ENCODE measurements around the gene CHPF.

The CHPF gene

DNA sequence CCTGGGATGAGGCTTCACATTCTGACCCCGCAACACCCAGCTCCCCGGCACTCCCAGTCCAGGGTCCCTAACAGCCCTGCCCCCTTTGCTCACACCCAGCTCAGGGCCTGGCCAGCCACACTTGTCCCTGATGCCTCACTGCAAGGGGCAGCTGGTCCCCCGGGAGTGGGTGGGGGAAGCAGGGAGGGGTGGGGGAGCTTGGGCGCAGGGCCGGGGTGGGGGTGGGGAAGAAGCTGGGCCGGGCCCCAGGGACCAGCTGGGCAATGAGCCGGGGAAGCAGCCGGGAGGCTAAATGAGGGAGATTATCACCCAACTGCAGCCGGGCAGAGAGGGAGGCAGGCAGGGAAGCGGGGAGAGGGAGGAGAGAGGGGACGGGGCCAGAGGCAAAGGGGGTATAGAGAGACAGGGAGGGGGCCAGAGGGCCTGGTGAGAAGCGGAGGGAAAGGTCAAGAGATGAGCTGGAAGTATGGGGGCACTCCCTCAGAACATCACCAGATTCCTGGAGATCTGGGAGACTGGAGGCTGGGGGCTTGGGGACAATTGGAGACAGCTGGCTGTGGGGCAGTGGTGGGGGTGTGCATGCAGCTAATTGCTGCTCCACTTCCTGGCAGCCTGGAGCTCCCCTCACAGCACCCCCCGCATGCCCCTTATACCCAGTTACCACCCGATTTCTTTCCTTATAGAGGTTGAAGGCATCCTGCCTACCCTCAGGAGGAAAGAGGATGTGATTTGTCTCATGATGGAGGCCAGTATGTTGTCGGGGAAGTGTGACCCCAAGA is 31.9 kb downstream of the CHPF start:
- TF ChIP-seq, protein P1, sequence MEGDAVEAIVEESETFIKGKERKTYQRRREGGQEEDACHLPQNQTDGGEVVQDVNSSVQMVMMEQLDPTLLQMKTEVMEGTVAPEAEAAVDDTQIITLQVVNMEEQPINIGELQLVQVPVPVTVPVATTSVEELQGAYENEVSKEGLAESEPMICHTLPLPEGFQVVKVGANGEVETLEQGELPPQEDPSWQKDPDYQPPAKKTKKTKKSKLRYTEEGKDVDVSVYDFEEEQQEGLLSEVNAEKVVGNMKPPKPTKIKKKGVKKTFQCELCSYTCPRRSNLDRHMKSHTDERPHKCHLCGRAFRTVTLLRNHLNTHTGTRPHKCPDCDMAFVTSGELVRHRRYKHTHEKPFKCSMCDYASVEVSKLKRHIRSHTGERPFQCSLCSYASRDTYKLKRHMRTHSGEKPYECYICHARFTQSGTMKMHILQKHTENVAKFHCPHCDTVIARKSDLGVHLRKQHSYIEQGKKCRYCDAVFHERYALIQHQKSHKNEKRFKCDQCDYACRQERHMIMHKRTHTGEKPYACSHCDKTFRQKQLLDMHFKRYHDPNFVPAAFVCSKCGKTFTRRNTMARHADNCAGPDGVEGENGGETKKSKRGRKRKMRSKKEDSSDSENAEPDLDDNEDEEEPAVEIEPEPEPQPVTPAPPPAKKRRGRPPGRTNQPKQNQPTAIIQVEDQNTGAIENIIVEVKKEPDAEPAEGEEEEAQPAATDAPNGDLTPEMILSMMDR (IDR thresholded peaks at IDR 0.05; ENCODE audit: unreplicated experiment in 3 of 3), result no peak
- Mint-ChIP-seq H3K27me3 (ENCODE audit: low read depth) (peaks cover 72% of the 10 kb centered on the region), H3K9me3 (no peaks in the 10 kb centered on the region), H3K4me1 (peaks cover 60% of the 10 kb centered on the region), H3K36me3 (ENCODE audit: low read depth) (peaks cover under 1% of the 10 kb centered on the region), H3K27ac (peak overlapping the region; percentile 53 to 65 (median 63)), H3K4me3 (peak overlapping the region; percentile 19 to 45 (median 43))

- H3K9me3 Mint-ChIP-seq, result no peaks in the 10 kb centered on the region
- H3K4me3 Mint-ChIP-seq, result peak overlapping the region; percentile 72 to 76 (median 74)
- H3K4me1 Mint-ChIP-seq, result peaks cover 49% of the 10 kb centered on the region
- peak overlapping the region; percentile 85 to 94 (median 89) for H3K27ac Mint-ChIP-seq
- TF ChIP-seq, protein P1 (IDR thresholded peaks at IDR 0.05; ENCODE audit: unreplicated experiment in 3 of 3), result no peak
- H3K36me3 Mint-ChIP-seq (ENCODE audit: low read depth), result peaks cover 4% of the 10 kb centered on the region
- H3K27me3 Mint-ChIP-seq (ENCODE audit: low read depth), result peaks cover 61% of the 10 kb centered on the region
These were observed 33.0 kb downstream of the CHPF start for GRCh38 chr2:219510512-219511135.

GRCh38 chr2:219509780-219510511 is 33.7 kb downstream of the CHPF start:
- Mint-ChIP-seq H3K27me3 (ENCODE audit: low read depth) (peaks cover 54% of the 10 kb centered on the region), H3K4me1 (peaks cover 47% of the 10 kb centered on the region), H3K9me3 (no peaks in the 10 kb centered on the region), H3K27ac (peak overlapping the region; percentile 85 to 94 (median 89)), H3K4me3 (peak overlapping the region; percentile 72 to 76 (median 74)), H3K36me3 (ENCODE audit: low read depth) (peaks cover 4% of the 10 kb centered on the region)
- TF ChIP-seq, protein P1 (IDR thresholded peaks at IDR 0.05; ENCODE audit: unreplicated experiment in 3 of 3), result peak; percentile 53 to 63 (median 60)

DNA sequence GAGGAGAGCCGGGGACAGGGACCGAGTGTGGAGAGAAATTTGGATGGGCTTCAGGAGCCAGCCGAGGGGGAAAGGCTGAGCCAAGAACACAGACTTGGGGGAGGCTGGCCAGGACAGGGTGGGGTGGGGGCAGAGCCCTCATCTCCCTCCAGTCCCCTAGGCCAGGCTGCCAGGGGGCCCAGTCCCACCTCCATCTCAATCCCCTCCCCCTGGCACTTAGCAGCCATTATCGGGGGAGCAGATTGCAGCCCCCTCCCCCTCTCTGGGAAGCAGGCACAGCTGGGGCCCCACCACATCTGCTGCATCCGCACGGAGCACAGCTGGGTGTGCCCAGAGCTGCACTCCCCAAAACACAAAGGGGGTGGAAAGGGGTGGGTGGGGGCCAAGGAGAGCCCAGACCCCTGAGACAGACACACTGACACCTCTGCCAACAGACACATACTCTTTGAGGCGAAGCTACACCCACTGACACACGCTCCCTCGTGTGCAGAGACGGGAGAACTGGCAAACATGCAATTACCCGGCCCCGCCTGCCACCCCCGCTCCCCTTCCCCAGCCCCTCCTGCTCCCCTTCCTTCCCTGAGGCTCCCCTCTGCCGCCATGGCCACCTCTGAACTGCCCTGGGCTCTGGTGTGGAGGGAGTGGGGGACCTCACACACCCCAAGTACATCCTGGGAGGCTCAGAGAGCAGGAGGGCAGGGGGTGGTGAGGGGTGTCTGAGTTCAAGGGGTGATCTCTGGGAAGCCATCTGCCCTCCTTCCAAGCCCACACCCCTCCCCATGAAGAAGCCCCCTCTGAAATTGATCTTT is 34.4 kb downstream of the CHPF start:
- peak overlapping the region; percentile 85 to 94 (median 89) for H3K27ac Mint-ChIP-seq
- no peaks in the 10 kb centered on the region for H3K9me3 Mint-ChIP-seq
- peak overlapping the region; percentile 72 to 76 (median 74) for H3K4me3 Mint-ChIP-seq
- H3K27me3 Mint-ChIP-seq (ENCODE audit: low read depth), result peaks cover 55% of the 10 kb centered on the region
- peaks cover 44% of the 10 kb centered on the region for H3K4me1 Mint-ChIP-seq
- TF ChIP-seq, protein P1 (IDR thresholded peaks at IDR 0.05; ENCODE audit: unreplicated experiment in 3 of 3), result no peak
- peaks cover 8% of the 10 kb centered on the region for H3K36me3 Mint-ChIP-seq (ENCODE audit: low read depth)

- Mint-ChIP-seq H3K36me3 (ENCODE audit: low read depth) (peaks cover 8% of the 10 kb centered on the region), H3K27ac (no peak overlapping the region), H3K9me3 (no peaks in the 10 kb centered on the region), H3K4me3 (no peak overlapping the region), H3K4me1 (peaks cover 36% of the 10 kb centered on the region), H3K27me3 (ENCODE audit: low read depth) (peaks cover 47% of the 10 kb centered on the region)
- TF ChIP-seq, protein P1 (IDR thresholded peaks at IDR 0.05; ENCODE audit: unreplicated experiment in 3 of 3), result no peak
These were observed 35.2 kb downstream of the CHPF start for GRCh38 chr2:219508444-219508734.
